HepG2 (cell line): ENCODE measurements around the gene SRC. TPM values are rescaled to one million over a fixed set of nuclear protein-coding genes. Genes with fewer than 3 reads are reported as not detected.

Experiments used
- CENPX ChIP-seq: sonication (generic); formaldehyde crosslinking; IDR thresholded peaks from 2 replicates; pipeline ENCODE4 v1.9.0; 2021; ENCODE audit warnings: mild to moderate bottlenecking, missing genetic modification reagents, moderate library complexity
- FOXP1 ChIP-seq, 2 experiments: fragments of 450-650 bp in 1 of 2; IDR thresholded peaks; 2 replicates each; pipeline ENCODE4 v1.6.1; 2017 to 2018; ENCODE audit warnings: antibody characterized with exemption in 1 of 2
- GFI1 ChIP-seq: sonication (generic); formaldehyde crosslinking; IDR thresholded peaks from 2 replicates; pipeline ENCODE4 v1.5.0; 2020; ENCODE audit warnings: missing genetic modification reagents, mild to moderate bottlenecking, borderline replicate concordance
- MAF1 ChIP-seq: sonication (generic); formaldehyde crosslinking; IDR thresholded peaks from 2 replicates; pipeline ENCODE4 v1.5.0; 2020; ENCODE audit warnings: missing genetic modification reagents, borderline replicate concordance
- MIER3 ChIP-seq: IDR thresholded peaks from 2 replicates; pipeline ENCODE4 v1.6.1; 2016; ENCODE audit warnings: missing compliant biosample characterization, borderline replicate concordance
- NAIF1 ChIP-seq: sonication (generic); formaldehyde crosslinking; IDR thresholded peaks from 2 replicates; pipeline ENCODE4 v1.5.0; 2020; ENCODE audit warnings: mild to moderate bottlenecking, missing genetic modification reagents, borderline replicate concordance
- NCOA2 ChIP-seq: sonication (generic); formaldehyde crosslinking; IDR thresholded peaks from 2 replicates; pipeline ENCODE4 v1.8.0; 2022; ENCODE audit warnings: inconsistent platforms
- NKX3-1 ChIP-seq: sonication (generic); formaldehyde crosslinking; IDR thresholded peaks from 2 replicates; pipeline ENCODE4 v1.5.0; 2020; ENCODE audit warnings: missing genetic modification reagents
- NR2F6 ChIP-seq, 2 experiments: IDR thresholded peaks; 2 replicates each; pipeline ENCODE4 v1.6.1; 2016; ENCODE audit warnings: antibody characterized with exemption in 1 of 2, mild to moderate bottlenecking in 1 of 2
- PRDM4 ChIP-seq: sonication (generic); formaldehyde crosslinking; IDR thresholded peaks from 2 replicates; pipeline ENCODE4 v1.9.0; 2021; ENCODE audit warnings: missing genetic modification reagents, borderline replicate concordance
- SOX5 ChIP-seq: IDR thresholded peaks from 2 replicates; pipeline ENCODE4 v1.6.1; 2016; ENCODE audit warnings: borderline replicate concordance
- ZBTB7A ChIP-seq: sonication (generic); formaldehyde crosslinking; IDR thresholded peaks from 2 replicates; pipeline ENCODE4 v1.8.0; 2022; ENCODE audit warnings: mild to moderate bottlenecking, missing genetic modification reagents
- ZMYM2 ChIP-seq: sonication (generic); formaldehyde crosslinking; IDR thresholded peaks from 2 replicates; pipeline ENCODE4 v1.8.0; 2022; ENCODE audit warnings: mild to moderate bottlenecking, missing genetic modification reagents
- ZNF230 ChIP-seq: sonication (generic); formaldehyde crosslinking; IDR thresholded peaks from 2 replicates; pipeline ENCODE4 v1.4.0; 2020; ENCODE audit warnings: mild to moderate bottlenecking, missing genetic modification reagents
- ZNF296 ChIP-seq: sonication (generic); formaldehyde crosslinking; conservative IDR thresholded peaks from 2 replicates; pipeline ENCODE4 v1.5.0; 2020; ENCODE audit warnings: mild to moderate bottlenecking, missing genetic modification reagents
- ZNF550 ChIP-seq: sonication (generic); formaldehyde crosslinking; IDR thresholded peaks from 2 replicates; pipeline ENCODE4 v1.4.0; 2020; ENCODE audit warnings: mild to moderate bottlenecking, missing genetic modification reagents, borderline replicate concordance
- ZNF605 ChIP-seq: sonication (generic); formaldehyde crosslinking; IDR thresholded peaks from 2 replicates; pipeline ENCODE4 v1.8.0; 2022; ENCODE audit warnings: mild to moderate bottlenecking, missing genetic modification reagents
- ZNF670 ChIP-seq: sonication (generic); formaldehyde crosslinking; IDR thresholded peaks from 2 replicates; pipeline ENCODE4 v1.8.0; 2022; ENCODE audit warnings: mild to moderate bottlenecking, missing genetic modification reagents, borderline replicate concordance
- ZNF75D ChIP-seq: sonication (generic); formaldehyde crosslinking; IDR thresholded peaks from 2 replicates; pipeline ENCODE4 v1.8.1; 2023; ENCODE audit warnings: missing genetic modification reagents, mild to moderate bottlenecking, borderline replicate concordance
- ZNF772 ChIP-seq: sonication (generic); formaldehyde crosslinking; IDR thresholded peaks from 2 replicates; pipeline ENCODE4 v1.5.0; 2020; ENCODE audit warnings: mild to moderate bottlenecking, missing genetic modification reagents
- polyA plus RNA-seq, 8 experiments: library from polyadenylated mRNA; depleted of rRNA in 3 of 8; stranded (reverse) in 7 of 8; unstranded in 1 of 8; fragments of >200 nt; fragmentation: Illumina TruSeq in 4 of 8; extraction: Trizol in 4 of 8; gene quantifications; 2 replicates each; pipeline versions ENCODE4 v1.2.1 to v1.2.3, GENCODE V29; 2011 to 2016; ENCODE audit warnings: low read depth in 4 of 8, missing spikeins in 1 of 8, mixed read lengths in 1 of 8; ENCODE audit not compliant: insufficient read depth in 1 of 8
- total RNA-seq, 5 experiments: library from RNA; depleted of rRNA; stranded (reverse); fragments of >200 nt; fragmentation: Illumina TruSeq; extraction: Trizol; gene quantifications; 2 replicates each; pipeline ENCODE4 v1.2.3, GENCODE V29; 2016; ENCODE audit warnings: low read depth in 1 of 5
- TF ChIP-seq, protein P1 (sequence below): sonication (generic); formaldehyde crosslinking; IDR thresholded peaks from 2 replicates; pipeline ENCODE4 v1.8.1; 2022; ENCODE audit warnings: low read depth, mild to moderate bottlenecking, missing genetic modification reagents
- TF ChIP-seq, protein P2 (sequence below): sonication (generic); formaldehyde crosslinking; IDR thresholded peaks from 2 replicates; pipeline ENCODE4 v1.8.1; 2023; ENCODE audit warnings: missing genetic modification reagents, inconsistent platforms, borderline replicate concordance
- TF ChIP-seq, protein P3 (sequence below): sonication (generic); formaldehyde crosslinking; IDR thresholded peaks from 2 replicates; pipeline ENCODE4 v1.5.0; 2020; ENCODE audit warnings: missing genetic modification reagents

The SRC gene
- total and polyA plus RNA-seq, 2 of the 13 experiments (the other 11 are each of a cell fraction or from before 2014, with no cell fraction given) = 54.7 to 192 TPM

- TF ChIP-seq, protein P1, sequence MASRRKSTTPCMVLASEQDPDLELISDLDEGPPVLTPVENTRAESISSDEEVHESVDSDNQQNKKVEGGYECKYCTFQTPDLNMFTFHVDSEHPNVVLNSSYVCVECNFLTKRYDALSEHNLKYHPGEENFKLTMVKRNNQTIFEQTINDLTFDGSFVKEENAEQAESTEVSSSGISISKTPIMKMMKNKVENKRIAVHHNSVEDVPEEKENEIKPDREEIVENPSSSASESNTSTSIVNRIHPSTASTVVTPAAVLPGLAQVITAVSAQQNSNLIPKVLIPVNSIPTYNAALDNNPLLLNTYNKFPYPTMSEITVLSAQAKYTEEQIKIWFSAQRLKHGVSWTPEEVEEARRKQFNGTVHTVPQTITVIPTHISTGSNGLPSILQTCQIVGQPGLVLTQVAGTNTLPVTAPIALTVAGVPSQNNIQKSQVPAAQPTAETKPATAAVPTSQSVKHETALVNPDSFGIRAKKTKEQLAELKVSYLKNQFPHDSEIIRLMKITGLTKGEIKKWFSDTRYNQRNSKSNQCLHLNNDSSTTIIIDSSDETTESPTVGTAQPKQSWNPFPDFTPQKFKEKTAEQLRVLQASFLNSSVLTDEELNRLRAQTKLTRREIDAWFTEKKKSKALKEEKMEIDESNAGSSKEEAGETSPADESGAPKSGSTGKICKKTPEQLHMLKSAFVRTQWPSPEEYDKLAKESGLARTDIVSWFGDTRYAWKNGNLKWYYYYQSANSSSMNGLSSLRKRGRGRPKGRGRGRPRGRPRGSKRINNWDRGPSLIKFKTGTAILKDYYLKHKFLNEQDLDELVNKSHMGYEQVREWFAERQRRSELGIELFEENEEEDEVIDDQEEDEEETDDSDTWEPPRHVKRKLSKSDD = no peak
- TF ChIP-seq GFI1 (CRISPR knock-in tag) = no peak
- no peak for TF ChIP-seq PRDM4 (CRISPR knock-in tag)
- TF ChIP-seq NKX3-1 (CRISPR knock-in tag) = no peak
- TF ChIP-seq NCOA2 = no peak
- TF ChIP-seq ZNF605 = peak; percentile 19; the same call in 1 of the 2 replicates
- no peak for TF ChIP-seq FOXP1 (IDR thresholded peaks at IDR 0.05)
- TF ChIP-seq FOXP1 (CRISPR knock-in tag; IDR thresholded peaks at IDR 0.05) = no peak
- peak; percentile 42; the same call in 1 of the 2 replicates for TF ChIP-seq ZNF230
- TF ChIP-seq, protein P2, sequence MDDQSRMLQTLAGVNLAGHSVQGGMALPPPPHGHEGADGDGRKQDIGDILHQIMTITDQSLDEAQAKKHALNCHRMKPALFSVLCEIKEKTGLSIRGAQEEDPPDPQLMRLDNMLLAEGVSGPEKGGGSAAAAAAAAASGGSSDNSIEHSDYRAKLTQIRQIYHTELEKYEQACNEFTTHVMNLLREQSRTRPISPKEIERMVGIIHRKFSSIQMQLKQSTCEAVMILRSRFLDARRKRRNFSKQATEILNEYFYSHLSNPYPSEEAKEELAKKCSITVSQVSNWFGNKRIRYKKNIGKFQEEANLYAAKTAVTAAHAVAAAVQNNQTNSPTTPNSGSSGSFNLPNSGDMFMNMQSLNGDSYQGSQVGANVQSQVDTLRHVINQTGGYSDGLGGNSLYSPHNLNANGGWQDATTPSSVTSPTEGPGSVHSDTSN = no peak
- TF ChIP-seq ZMYM2 = peak; percentile 55; the same call in 1 of the 2 replicates
- no peak for TF ChIP-seq NR2F6 (IDR thresholded peaks at IDR 0.05)
- TF ChIP-seq NR2F6 (CRISPR knock-in tag; IDR thresholded peaks at IDR 0.05) = no peak
- TF ChIP-seq ZNF670 (CRISPR knock-in tag) = no peak
- TF ChIP-seq, protein P3, sequence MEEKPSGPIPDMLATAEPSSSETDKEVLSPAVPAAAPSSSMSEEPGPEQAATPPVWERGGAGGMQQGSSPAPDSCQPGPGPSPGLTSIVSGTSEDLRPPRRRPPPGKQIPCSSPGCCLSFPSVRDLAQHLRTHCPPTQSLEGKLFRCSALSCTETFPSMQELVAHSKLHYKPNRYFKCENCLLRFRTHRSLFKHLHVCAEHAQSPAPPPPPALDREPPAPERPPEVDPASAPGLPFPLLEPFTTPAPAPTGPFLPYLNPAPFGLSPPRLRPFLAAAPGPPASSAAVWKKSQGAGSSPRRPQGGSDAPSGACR (CRISPR knock-in tag) = no peak
- no peak for TF ChIP-seq ZNF75D
- TF ChIP-seq ZNF772 (CRISPR knock-in tag) = 0 out of 2 replicates have a peak, but pooled peaks have one; percentile 43
- no peak for TF ChIP-seq CENPX (CRISPR knock-in tag)
- 0 out of 2 replicates have a peak, but pooled peaks have one; percentile 30 for TF ChIP-seq ZNF550
- TF ChIP-seq MIER3 (CRISPR knock-in tag) = no peak
- no peak for TF ChIP-seq ZBTB7A (CRISPR knock-in tag)
- TF ChIP-seq SOX5 (CRISPR knock-in tag) = no peak
- no peak for TF ChIP-seq NAIF1 (CRISPR knock-in tag)
- TF ChIP-seq MAF1 (CRISPR knock-in tag) = no peak
- TF ChIP-seq ZNF296 (CRISPR knock-in tag) = no peak
Observed at GRCh38 chr20:37407573-37408002, 61.6 kb downstream of the SRC start (continued).
